Prostate gland (tissue), 2 donors: ENCODE data around the gene RAB29.
A peak's percentile ranks its signal among the peaks of the same experiment; 100 is the strongest.

ENCODE experiments used
- CTCF ChIP-seq, 4 experiments: fragments of 200-600 bp in 2 of 4; fragments of 450-650 bp in 2 of 4; sonication (generic) in 2 of 4; IDR thresholded peaks; 1 replicate in 3 of 4; 2 replicates in 1 of 4; pipeline ENCODE4 v1.5.1; 2016 to 2019; ENCODE audit warnings: antibody characterized with exemption in 4 of 4, mild to moderate bottlenecking in 2 of 4, moderate library complexity in 2 of 4
- POLR2A ChIP-seq: fragments of 450-650 bp; IDR thresholded peaks from one replicate; pipeline ENCODE4 v1.6.1; 2016; ENCODE audit warnings: antibody characterized with exemption, mild to moderate bottlenecking

GRCh38 chr1:205812878-205813754 lies 37.8 kb upstream of the RAB29 start, which contains the start of gene SLC41A1:
- TF ChIP-seq CTCF (IDR thresholded peaks at IDR 0.05) = no peak
- TF ChIP-seq POLR2A = peak; percentile 88
